CD14-positive monocyte (primary cell): Measurements from ENCODE around the gene PRDM9. TPM values are rescaled to one million over a fixed set of nuclear protein-coding genes. Genes with fewer than 3 reads are reported as not detected.
"Not testable (repeated sequence)": the region's sequence is repeated elsewhere in the genome, so short reads cannot be mapped to it uniquely, and the experiment has no call there.

Source experiments
- DNase-seq, 3 donors: peaks; one replicate each; pipeline ENCODE4 v3.0.0-alpha.2; 2011 to 2022
- H2AFZ ChIP-seq: 2 replicates; pipeline ENCODE4 v1.6.0; 2012; ENCODE audit warnings: mild to moderate bottlenecking, low read depth, low read length, inconsistent platforms; ENCODE audit not compliant: insufficient read depth, poor library complexity, severe bottlenecking
- H3K27ac ChIP-seq, 2 donors: 1 replicate in 1 of 2; 2 replicates in 1 of 2; pipeline ENCODE4 v1.5.1; 2012 to 2013; ENCODE audit warnings: low read length in 2 of 2, control low read depth in 1 of 2, inconsistent platforms in 1 of 2, low read depth in 1 of 2, mild to moderate bottlenecking in 1 of 2
- H3K27me3 ChIP-seq, 2 donors: one replicate each; pipeline versions ENCODE4 v1.6.0 to v1.6.1; 2011 to 2013; ENCODE audit warnings: low read length in 2 of 2; ENCODE audit not compliant: control insufficient read depth in 2 of 2, insufficient read depth in 2 of 2
- H3K36me3 ChIP-seq, 2 donors: replicated peaks in 1 of 2; 1 replicate in 1 of 2; 2 replicates in 1 of 2; pipeline versions ENCODE4 v1.5.1 to v1.6.1; 2012 to 2013; ENCODE audit warnings: low read length in 2 of 2, control low read depth in 1 of 2, inconsistent platforms in 1 of 2, mild to moderate bottlenecking in 1 of 2; ENCODE audit not compliant: insufficient read depth in 2 of 2, control insufficient read depth in 1 of 2
- H3K4me1 ChIP-seq, 2 donors: 1 replicate in 1 of 2; 2 replicates in 1 of 2; pipeline versions ENCODE4 v1.5.1 to v1.6.1; 2012 to 2013; ENCODE audit warnings: low read length in 2 of 2, control low read depth in 1 of 2, inconsistent platforms in 1 of 2, mild to moderate bottlenecking in 1 of 2, moderate library complexity in 1 of 2; ENCODE audit not compliant: insufficient read depth in 2 of 2, control insufficient read depth in 1 of 2
- H3K4me2 ChIP-seq: replicated peaks from 2 replicates; pipeline ENCODE3; 2012; ENCODE audit warnings: low read length, moderate library complexity, mild to moderate bottlenecking; ENCODE audit not compliant: poor library complexity, severe bottlenecking; ENCODE audit errors: extremely low read depth
- H3K4me3 ChIP-seq, 3 experiments: fragments of 200-600 bp in 1 of 3; sonication (generic) in 1 of 3; replicated peaks in 1 of 3; 1 replicate in 2 of 3; 2 replicates in 1 of 3; pipeline ENCODE4 v1.5.1; 2011 to 2013; ENCODE audit warnings: low read length in 3 of 3, mild to moderate bottlenecking in 3 of 3, control low read depth in 2 of 3, low read depth in 2 of 3, inconsistent platforms in 1 of 3, moderate library complexity in 1 of 3
- H3K79me2 ChIP-seq: 2 replicates; pipeline ENCODE4 v1.6.0; 2012; ENCODE audit warnings: mild to moderate bottlenecking, control low read depth, inconsistent platforms, low read length, moderate library complexity; ENCODE audit not compliant: insufficient read depth
- H3K9ac ChIP-seq: 2 replicates; pipeline ENCODE4 v1.6.0; 2017; ENCODE audit warnings: low read length, mild to moderate bottlenecking; ENCODE audit not compliant: insufficient read depth, poor library complexity, severe bottlenecking
- H3K9me3 ChIP-seq, 2 donors: replicated peaks in 1 of 2; 1 replicate in 1 of 2; 2 replicates in 1 of 2; pipeline versions ENCODE4 v1.5.1 to v1.6.1; 2012 to 2013; ENCODE audit warnings: low read length in 2 of 2, control low read depth in 1 of 2; ENCODE audit not compliant: control insufficient read depth in 1 of 2, insufficient read depth in 1 of 2
- H4K20me1 ChIP-seq: 2 replicates; pipeline ENCODE4 v1.6.0; 2012; ENCODE audit warnings: mild to moderate bottlenecking, low read length, control low read depth, moderate library complexity; ENCODE audit not compliant: insufficient read depth
- H3K27ac Mint-ChIP-seq, 7 donors: one replicate each; pipeline ENCODE4 v1.8.0; 2020; ENCODE audit warnings: mild to moderate bottlenecking in 7 of 7, mixed read lengths in 7 of 7, moderate library complexity in 6 of 7, inconsistent platforms in 2 of 7
- H3K27me3 Mint-ChIP-seq, 3 donors: one replicate each; pipeline ENCODE4 v1.8.0; 2021 to 2022; ENCODE audit warnings: low read depth in 3 of 3, mild to moderate bottlenecking in 3 of 3, mixed read lengths in 3 of 3, moderate library complexity in 3 of 3, inconsistent platforms in 1 of 3
- H3K36me3 Mint-ChIP-seq, 2 donors: one replicate each; pipeline ENCODE4 v1.8.0; 2020; ENCODE audit warnings: mixed read lengths in 2 of 2, inconsistent platforms in 1 of 2, mild to moderate bottlenecking in 1 of 2
- H3K4me1 Mint-ChIP-seq: one replicate; pipeline ENCODE4 v1.8.0; 2020; ENCODE audit warnings: mild to moderate bottlenecking, mixed read lengths
- H3K4me3 Mint-ChIP-seq, 2 donors: one replicate each; pipeline ENCODE4 v1.8.0; 2020; ENCODE audit warnings: mild to moderate bottlenecking in 2 of 2, mixed read lengths in 2 of 2, moderate library complexity in 1 of 2
- H3K9me3 Mint-ChIP-seq, 7 donors: one replicate each; pipeline ENCODE4 v1.8.0; 2020 to 2022; ENCODE audit warnings: mixed read lengths in 7 of 7, mild to moderate bottlenecking in 6 of 7, moderate library complexity in 6 of 7, inconsistent platforms in 2 of 7
- WGBS: methylation state at CpG from one replicate; pipeline ENCODE4 v1.1.5; 2013; ENCODE audit warnings: missing lambda C conversion rate; ENCODE audit not compliant: insufficient coverage; 5-methylcytosine and 5-hydroxymethylcytosine counted together
- intact Hi-C, 2 donors: fragments of 100-400 bp; cut with micrococcal nuclease; formaldehyde crosslinking; loops; one replicate each; pipeline versions ENCODE4 v1.15.0 to v1.15.1; 2023
- polyA plus RNA-seq, 3 donors: library from polyadenylated mRNA; depleted of rRNA in 1 of 3; unstranded in 2 of 3; stranded (reverse) in 1 of 3; fragments of 300-500 nt in 2 of 3; fragments of >200 nt in 1 of 3; fragmentation: Illumina TruSeq in 2 of 3; gene quantifications; 1 replicate in 2 of 3; 2 replicates in 1 of 3; pipeline ENCODE4 v1.2.3, GENCODE V29; 2012 to 2021
- TF ChIP-seq, protein P1 (sequence below): fragments of 200-600 bp; IDR thresholded peaks from one replicate; pipeline ENCODE4 v1.8.0; 2022; ENCODE audit warnings: antibody characterized with exemption, mild to moderate bottlenecking

The PRDM9 gene
- polyA plus RNA-seq, 3 donors = not detected

DNA sequence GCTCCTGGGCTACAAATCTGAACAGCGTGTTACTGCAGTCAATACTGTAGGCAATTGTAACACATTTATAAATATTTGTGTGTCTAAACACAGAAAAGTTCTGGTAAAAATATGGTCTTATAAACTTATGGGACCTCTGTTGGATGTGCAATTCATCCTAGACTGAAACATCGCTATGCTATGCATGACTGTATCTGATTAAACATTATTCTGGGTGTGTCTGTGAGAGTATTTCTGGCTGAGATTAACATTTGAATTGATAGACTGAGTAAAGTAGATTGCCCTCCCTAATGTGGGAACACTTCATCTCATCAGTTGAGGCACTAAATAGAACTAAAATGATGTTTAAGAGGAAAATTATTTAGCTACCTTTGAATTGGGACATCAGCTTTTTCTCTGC, 24.3 kb upstream of the PRDM9 start:
- TF ChIP-seq, protein P1, sequence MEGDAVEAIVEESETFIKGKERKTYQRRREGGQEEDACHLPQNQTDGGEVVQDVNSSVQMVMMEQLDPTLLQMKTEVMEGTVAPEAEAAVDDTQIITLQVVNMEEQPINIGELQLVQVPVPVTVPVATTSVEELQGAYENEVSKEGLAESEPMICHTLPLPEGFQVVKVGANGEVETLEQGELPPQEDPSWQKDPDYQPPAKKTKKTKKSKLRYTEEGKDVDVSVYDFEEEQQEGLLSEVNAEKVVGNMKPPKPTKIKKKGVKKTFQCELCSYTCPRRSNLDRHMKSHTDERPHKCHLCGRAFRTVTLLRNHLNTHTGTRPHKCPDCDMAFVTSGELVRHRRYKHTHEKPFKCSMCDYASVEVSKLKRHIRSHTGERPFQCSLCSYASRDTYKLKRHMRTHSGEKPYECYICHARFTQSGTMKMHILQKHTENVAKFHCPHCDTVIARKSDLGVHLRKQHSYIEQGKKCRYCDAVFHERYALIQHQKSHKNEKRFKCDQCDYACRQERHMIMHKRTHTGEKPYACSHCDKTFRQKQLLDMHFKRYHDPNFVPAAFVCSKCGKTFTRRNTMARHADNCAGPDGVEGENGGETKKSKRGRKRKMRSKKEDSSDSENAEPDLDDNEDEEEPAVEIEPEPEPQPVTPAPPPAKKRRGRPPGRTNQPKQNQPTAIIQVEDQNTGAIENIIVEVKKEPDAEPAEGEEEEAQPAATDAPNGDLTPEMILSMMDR = no peak
- intact Hi-C loops = no loop called here
- H3K9ac ChIP-seq = no peak overlapping the region
- no peaks in the 10 kb centered on the region for H3K36me3 ChIP-seq
- Mint-ChIP-seq H3K36me3 (no peaks in the 10 kb centered on the region), H3K27ac (no peak overlapping the region), H3K27me3 (no peaks in the 10 kb centered on the region), H3K9me3 (peaks cover 0 to 4% (median 0%) of the 10 kb centered on the region in 7 donors), H3K4me1 (no peaks in the 10 kb centered on the region), H3K4me3 (no peak overlapping the region)
- H3K4me3 ChIP-seq = no peak overlapping the region
- no peak overlapping the region for H3K27ac ChIP-seq
- H3K4me1 ChIP-seq = no peaks in the 10 kb centered on the region
- no peak overlapping the region for H3K4me2 ChIP-seq
- WGBS = no CpG with 5 or more reads among the region's 2 CpGs
- no peaks in the 10 kb centered on the region for H3K27me3 ChIP-seq
- no peak for DNase-seq
- no peak overlapping the region for H2AFZ ChIP-seq
- peaks cover 0 to 2% of the 10 kb centered on the region in 2 donors for H3K9me3 ChIP-seq
- H3K79me2 ChIP-seq = no peaks in the 10 kb centered on the region
- no peaks in the 10 kb centered on the region for H4K20me1 ChIP-seq

DNA sequence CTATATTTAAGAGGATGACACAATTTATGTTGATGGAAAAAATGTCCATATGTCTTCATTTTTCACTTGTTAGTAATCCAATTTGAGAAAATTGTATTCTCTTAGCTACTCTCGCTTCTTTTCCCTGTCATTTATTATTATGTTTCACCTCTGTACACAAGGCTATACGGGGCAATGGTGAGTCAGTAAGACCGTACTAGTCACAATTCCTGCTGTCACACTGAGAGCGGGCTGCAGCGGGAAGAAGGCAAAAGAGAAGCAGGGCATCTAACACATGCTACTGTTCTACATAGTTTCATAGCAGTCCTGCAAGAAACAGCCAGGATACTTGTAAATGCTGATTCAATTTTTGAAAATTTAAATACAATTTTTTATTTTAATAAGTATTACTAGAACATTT, 23.3 kb upstream of the PRDM9 start:
- Mint-ChIP-seq H3K27me3 (no peaks in the 10 kb centered on the region), H3K27ac (no peak overlapping the region), H3K4me1 (no peaks in the 10 kb centered on the region), H3K4me3 (no peak overlapping the region), H3K36me3 (no peaks in the 10 kb centered on the region), H3K9me3 (peaks cover 0 to 4% (median 2%) of the 10 kb centered on the region in 7 donors)
- Histone ChIP-seq H3K4me2 (no peak overlapping the region), H3K4me3 (no peak overlapping the region), H2AFZ (no peak overlapping the region), H3K36me3 (no peaks in the 10 kb centered on the region), H3K9ac (no peak overlapping the region), H3K27me3 (no peaks in the 10 kb centered on the region), H4K20me1 (no peaks in the 10 kb centered on the region), H3K9me3 (peaks cover 0 to 2% of the 10 kb centered on the region in 2 donors), H3K79me2 (no peaks in the 10 kb centered on the region), H3K27ac (no peak overlapping the region), H3K4me1 (no peaks in the 10 kb centered on the region)
- intact Hi-C loops = no loop called here
- TF ChIP-seq, protein P1 = no peak
- WGBS = 93% methylated on average over 3 of the region's 5 CpGs
- DNase-seq = no peak

DNA sequence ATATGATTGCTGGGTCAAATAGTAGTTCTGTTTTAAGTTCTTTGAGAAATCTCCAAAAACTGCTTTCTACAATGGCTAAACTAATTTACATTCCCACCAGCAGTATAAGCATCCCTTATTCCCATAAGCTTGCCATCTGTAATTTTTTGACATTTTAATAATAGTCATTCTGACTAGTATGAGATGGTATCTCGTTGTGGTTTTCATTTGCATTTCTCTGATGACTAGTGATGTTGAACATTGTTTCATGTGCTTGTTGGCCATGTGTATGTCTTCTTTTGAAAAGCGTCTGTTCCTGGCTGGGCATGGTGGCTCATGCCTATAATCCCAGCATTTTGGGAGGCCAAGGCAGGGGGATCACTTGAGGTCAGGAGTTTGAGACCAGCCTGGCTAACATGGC, 21.2 kb upstream of the PRDM9 start:
- intact Hi-C loops, H3K27me3 ChIP-seq, H3K27me3 Mint-ChIP-seq, H3K27ac ChIP-seq, H3K9me3 ChIP-seq, H3K36me3 Mint-ChIP-seq, H3K79me2 ChIP-seq, H3K9me3 Mint-ChIP-seq, H3K4me1 ChIP-seq, H3K4me3 Mint-ChIP-seq, H4K20me1 ChIP-seq, H3K4me1 Mint-ChIP-seq, DNase-seq, H3K36me3 ChIP-seq, H3K4me2 ChIP-seq, H3K4me3 ChIP-seq, H3K9ac ChIP-seq, H2AFZ ChIP-seq: not testable (repeated sequence)
- 86% methylated on average over 1 of the region's 2 CpGs for WGBS
- peak overlapping the region in 1 of 7 donors; percentile 18 for H3K27ac Mint-ChIP-seq
